Esophagus squamous epithelium (tissue), 5 donors: ENCODE data around the gene ASPA. TPM values are rescaled to one million over a fixed set of nuclear protein-coding genes. Genes with fewer than 3 reads are reported as not detected.

Source experiments
- DNase-seq: peaks from one replicate; lab custom pipeline; 2025; lab: John Stamatoyannopoulos, UW
- H3K27ac ChIP-seq, 4 donors: fragments of 200-600 bp; sonication (generic); one replicate each; pipeline ENCODE4 v1.5.1; 2016 to 2019; ENCODE audit warnings: mild to moderate bottlenecking in 1 of 4
- H3K27me3 ChIP-seq, 4 donors: fragments of 200-600 bp; sonication (generic); 1 replicate in 3 of 4; 2 replicates in 1 of 4; pipeline versions ENCODE4 v1.5.1 to v1.6.0; 2017 to 2021; ENCODE audit warnings: antibody characterized with exemption in 1 of 4
- H3K36me3 ChIP-seq, 3 donors: fragments of 200-600 bp; sonication (generic); one replicate each; pipeline ENCODE4 v1.5.1; 2016 to 2019
- H3K4me1 ChIP-seq, 3 donors: fragments of 200-600 bp; sonication (generic); one replicate each; pipeline ENCODE4 v1.5.1; 2017 to 2019
- H3K4me3 ChIP-seq, 4 donors: fragments of 200-600 bp; sonication (generic); 1 replicate in 3 of 4; 2 replicates in 1 of 4; pipeline ENCODE4 v1.5.1; 2016 to 2019; ENCODE audit warnings: mild to moderate bottlenecking in 2 of 4, moderate library complexity in 1 of 4
- H3K9me3 ChIP-seq, 3 donors: fragments of 200-600 bp; sonication (generic); one replicate each; pipeline ENCODE4 v1.5.1; 2016 to 2019
- CTCF ChIP-seq, 6 experiments: fragments of 450-650 bp in 4 of 6; fragments of 200-600 bp in 2 of 6; sonication (generic) in 2 of 6; IDR thresholded peaks; one replicate each; pipeline ENCODE4 v1.5.1; 2016 to 2019; ENCODE audit warnings: antibody characterized with exemption in 6 of 6, mild to moderate bottlenecking in 4 of 6, moderate library complexity in 4 of 6
- POLR2A ChIP-seq, 4 donors: fragments of 450-650 bp; IDR thresholded peaks; one replicate each; pipeline ENCODE4 v1.6.1; 2017; ENCODE audit warnings: antibody characterized with exemption in 4 of 4, mild to moderate bottlenecking in 4 of 4, moderate library complexity in 3 of 4
- WGBS, 2 donors: methylation state at CpG; one replicate each; pipeline ENCODE4 v1.1.5; 2018; 5-methylcytosine and 5-hydroxymethylcytosine counted together
- intact Hi-C: fragments of 100-400 bp; cut with DNase I; formaldehyde crosslinking; loops from one replicate; pipeline ENCODE4 v1.15.0; 2022
- total RNA-seq, 4 donors: library from RNA; depleted of rRNA; stranded (reverse); fragments of >200 nt; gene quantifications; one replicate each; pipeline ENCODE4 v1.1.0, GENCODE V29; 2016
- donor health status: DM: yes; HTN: yes; CAD: no.

ASPA gene
- total RNA-seq, 4 donors from 2014 or later, result 0.22 to 0.76 (median 0.23) TPM; not detected in 1

- H3K36me3 ChIP-seq, result no peaks in the 10 kb centered on the region
- H3K4me1 ChIP-seq, result no peaks in the 10 kb centered on the region
- no peak for TF ChIP-seq CTCF (IDR thresholded peaks at IDR 0.05)
- TF ChIP-seq POLR2A (IDR thresholded peaks at IDR 0.05), result no peak
- 74 to 77% methylated on average over 6 to 8 of the region's 8 CpGs for WGBS, 2 donors
- H3K4me3 ChIP-seq, result no peak overlapping the region
- intact Hi-C loops, result no loop called here
- H3K9me3 ChIP-seq, result no peaks in the 10 kb centered on the region
- DNase-seq, result no peak
- H3K27ac ChIP-seq, result no peak overlapping the region
- no peaks in the 10 kb centered on the region for H3K27me3 ChIP-seq
Observed at GRCh38 chr17:3485481-3486068, 9.8 kb downstream of the ASPA start.

- Histone ChIP-seq H3K27me3 (no peaks in the 10 kb centered on the region), H3K4me3 (no peak overlapping the region), H3K4me1 (no peaks in the 10 kb centered on the region), H3K9me3 (no peaks in the 10 kb centered on the region), H3K36me3 (peaks cover 0 to 4% (median 0%) of the 10 kb centered on the region in 3 donors), H3K27ac (no peak overlapping the region)
- no peak for TF ChIP-seq CTCF (IDR thresholded peaks at IDR 0.05)
- TF ChIP-seq POLR2A (IDR thresholded peaks at IDR 0.05), result no peak
- no peak for DNase-seq
- 45 to 69% methylated on average over 4 to 7 of the region's 7 CpGs for WGBS, 2 donors
- intact Hi-C loops, result no loop called here
Observed at GRCh38 chr17:3497101-3497500, 21.3 kb downstream of the ASPA start.

- H3K4me1 ChIP-seq, result no peaks in the 10 kb centered on the region
- H3K36me3 ChIP-seq, result no peaks in the 10 kb centered on the region
- H3K9me3 ChIP-seq, result no peaks in the 10 kb centered on the region
- H3K4me3 ChIP-seq, result no peak overlapping the region
- H3K27ac ChIP-seq, result peak overlapping the region in 2 of 4 donors; percentile 4 to 49
- no peak for DNase-seq
- no peaks in the 10 kb centered on the region for H3K27me3 ChIP-seq
- TF ChIP-seq CTCF (IDR thresholded peaks at IDR 0.05), result no peak
- no peak for TF ChIP-seq POLR2A (IDR thresholded peaks at IDR 0.05)
- 56% methylated on average over 5 of the region's 5 CpGs for WGBS, 2 donors
- intact Hi-C loops, result no loop called here
Observed at GRCh38 chr17:3501344-3501743, 25.5 kb downstream of the ASPA start.

GRCh38 chr17:3502466-3502865 lies 26.7 kb downstream of the ASPA start:
- TF ChIP-seq POLR2A (IDR thresholded peaks at IDR 0.05), result no peak
- TF ChIP-seq CTCF (IDR thresholded peaks at IDR 0.05), result no peak
- DNase-seq, result no peak
- WGBS, 2 donors, result 67 to 95% methylated on average over 4 to 5 of the region's 5 CpGs
- intact Hi-C loops, result no loop called here
- Histone ChIP-seq H3K4me1 (no peaks in the 10 kb centered on the region), H3K36me3 (no peaks in the 10 kb centered on the region), H3K9me3 (no peaks in the 10 kb centered on the region), H3K4me3 (no peak overlapping the region), H3K27me3 (no peaks in the 10 kb centered on the region), H3K27ac (no peak overlapping the region)

GRCh38 chr17:3503285-3503684 lies 27.5 kb downstream of the ASPA start:
- no peak overlapping the region for H3K4me3 ChIP-seq
- no peak for DNase-seq
- no peaks in the 10 kb centered on the region for H3K9me3 ChIP-seq
- WGBS, 2 donors, result 55 to 67% methylated on average over 1 of the region's 1 CpG
- TF ChIP-seq CTCF (IDR thresholded peaks at IDR 0.05) (no peak), POLR2A (IDR thresholded peaks at IDR 0.05) (no peak)
- no peaks in the 10 kb centered on the region for H3K27me3 ChIP-seq
- H3K27ac ChIP-seq, result no peak overlapping the region
- H3K36me3 ChIP-seq, result no peaks in the 10 kb centered on the region
- intact Hi-C loops, result no loop called here
- H3K4me1 ChIP-seq, result no peaks in the 10 kb centered on the region
